HG03378 (cell line): ENCODE data around the gene ADNP2.

Source experiments
- ATAC-seq: cut with Tn5 transposase; IDR thresholded peaks from one replicate; pipeline ENCODE4 v1.9.1; 2021; ENCODE audit warnings: mild to moderate bottlenecking, moderate library complexity; ENCODE audit not compliant: unreplicated experiment

The ADNP2 gene

DNA sequence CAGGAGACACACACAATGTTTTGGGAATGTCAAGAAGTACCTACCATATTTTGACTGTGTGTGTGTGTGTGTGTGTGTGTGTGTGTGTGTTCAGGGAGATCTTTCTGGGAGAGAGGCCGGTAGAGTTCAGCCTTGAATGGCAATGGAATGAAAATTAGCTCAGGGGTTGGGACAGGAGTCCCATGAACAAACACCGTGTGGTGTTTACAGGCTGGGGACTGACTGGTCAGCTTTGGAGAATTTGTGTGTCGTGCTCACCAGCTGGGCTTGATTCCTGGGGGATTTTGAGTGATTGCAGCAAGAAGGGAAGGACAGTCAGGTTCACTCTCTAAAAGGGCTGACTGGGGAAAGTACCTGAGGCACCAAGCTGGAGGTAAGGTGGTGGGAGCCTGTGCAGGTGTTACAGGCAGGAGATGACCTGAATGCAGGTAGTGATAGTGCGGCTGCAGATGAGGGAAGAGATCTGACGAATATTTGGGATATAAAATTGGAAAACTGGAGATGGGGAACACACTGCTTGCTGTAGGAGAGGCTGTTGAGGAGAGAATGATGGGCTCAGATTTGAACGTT is 2.5 kb upstream of the ADNP2 start:
- ATAC-seq = no peak

DNA sequence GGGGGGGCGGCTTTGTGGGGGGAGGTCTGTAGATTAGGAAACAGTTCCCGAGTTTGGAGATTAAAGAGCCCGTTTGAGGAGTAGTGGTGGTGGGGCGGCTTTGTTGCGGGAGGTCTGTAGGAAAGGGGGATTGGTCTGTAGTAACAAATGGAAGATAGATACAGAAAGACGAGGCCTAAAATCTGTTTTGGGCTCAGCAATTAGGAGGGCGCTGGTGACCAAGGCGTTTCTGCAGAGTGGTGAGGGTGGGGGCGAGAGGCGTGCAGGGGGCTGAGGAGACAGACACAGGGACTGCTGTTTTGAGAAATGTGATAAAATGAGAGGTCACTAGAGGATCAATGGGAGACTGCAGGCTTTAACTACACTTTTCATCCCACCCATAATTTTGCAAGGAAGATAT is 1.6 kb upstream of the ADNP2 start:
- ATAC-seq = no peak

DNA sequence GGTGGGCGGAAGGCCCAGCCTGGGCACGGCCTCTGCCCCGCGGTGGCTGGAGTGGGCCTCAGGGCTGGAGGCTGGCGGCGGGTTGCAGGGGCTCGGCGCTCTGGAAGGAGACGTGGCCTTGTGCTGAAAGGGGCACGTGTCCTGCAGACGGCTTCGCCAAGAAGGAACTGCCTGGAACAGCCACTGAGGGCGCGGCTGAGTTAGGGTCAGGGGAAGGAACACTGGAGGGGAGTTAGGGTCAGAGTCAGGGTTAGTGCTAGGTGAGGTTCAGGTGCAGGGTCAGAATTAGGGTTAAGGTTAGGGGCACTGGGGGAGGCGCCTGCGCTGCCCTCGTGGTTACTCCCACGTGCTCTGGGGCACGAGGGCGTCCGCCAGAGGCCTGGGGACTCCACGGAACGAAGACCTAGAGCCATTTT is 933 bp upstream of the ADNP2 start:
- ATAC-seq = no peak

DNA sequence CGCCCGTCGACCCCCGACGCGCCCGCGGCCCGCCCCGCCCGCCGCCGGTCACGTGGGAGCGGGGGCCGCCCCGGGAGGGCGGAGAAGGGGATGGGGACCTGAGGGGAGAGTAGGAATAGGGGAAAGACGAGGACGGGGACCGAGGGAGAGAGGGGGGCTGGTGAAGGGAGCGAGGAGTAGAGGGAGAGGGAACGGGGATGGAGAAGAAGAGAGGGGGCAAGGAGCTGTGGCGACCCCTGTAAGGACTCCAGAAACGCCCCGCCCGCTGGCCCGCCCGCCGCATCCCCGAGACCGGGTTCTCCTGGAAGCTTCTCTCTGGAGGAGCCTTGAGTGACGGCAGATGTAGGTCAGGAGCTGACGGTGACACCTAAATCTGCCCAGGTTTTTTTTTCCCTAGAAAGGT is 615 bp downstream of the ADNP2 start:
- no peak for ATAC-seq

DNA sequence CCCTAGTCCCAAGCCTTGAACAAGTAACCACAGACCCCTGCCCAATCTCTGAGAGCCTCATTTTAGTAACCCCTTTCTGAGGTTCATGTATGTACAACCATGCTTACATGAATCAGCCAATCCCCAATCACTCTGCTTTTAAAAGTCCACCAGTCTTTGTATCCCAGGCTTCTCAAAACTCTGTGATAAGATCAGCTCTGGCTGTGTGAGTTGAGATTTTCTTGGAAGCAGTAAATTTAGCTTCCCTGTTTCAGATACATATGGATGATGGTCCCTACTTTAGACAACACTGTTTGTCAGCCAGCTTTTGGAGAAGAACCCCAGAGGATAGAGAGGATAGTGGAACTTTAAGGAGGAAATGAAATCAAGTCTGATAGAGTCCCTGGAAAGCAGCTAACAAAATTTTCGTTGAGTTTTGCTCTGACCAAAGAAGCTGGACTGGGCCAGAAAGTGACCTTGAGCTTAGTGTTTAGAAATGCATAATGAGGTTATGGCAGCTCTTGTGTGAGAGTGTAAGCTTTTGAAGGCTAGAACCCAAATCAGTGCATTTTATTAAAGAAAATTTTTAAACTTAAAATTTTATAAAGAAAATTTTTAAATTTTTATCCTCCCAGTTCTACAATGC is 3.7 kb downstream of the ADNP2 start:
- no peak for ATAC-seq

DNA sequence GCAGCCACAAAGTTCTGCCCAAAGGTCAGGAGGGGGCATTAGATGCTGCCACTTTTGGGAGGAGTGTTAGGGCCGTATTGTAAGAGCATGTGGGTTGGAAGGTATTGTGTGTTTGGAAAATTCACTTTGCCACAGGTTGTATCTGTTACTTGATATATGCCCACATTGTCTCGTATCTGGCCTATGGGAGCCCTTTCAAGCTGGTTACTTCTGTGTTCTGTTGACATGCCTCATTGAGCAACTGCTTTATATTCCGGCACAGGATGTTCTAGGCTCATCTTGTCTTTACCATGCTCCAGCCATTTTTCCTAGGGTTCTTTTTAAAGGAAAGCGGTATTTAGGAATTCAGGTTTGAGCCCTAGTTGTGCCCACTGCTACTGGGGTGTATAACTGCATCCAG is 6.0 kb downstream of the ADNP2 start:
- ATAC-seq = no peak

DNA sequence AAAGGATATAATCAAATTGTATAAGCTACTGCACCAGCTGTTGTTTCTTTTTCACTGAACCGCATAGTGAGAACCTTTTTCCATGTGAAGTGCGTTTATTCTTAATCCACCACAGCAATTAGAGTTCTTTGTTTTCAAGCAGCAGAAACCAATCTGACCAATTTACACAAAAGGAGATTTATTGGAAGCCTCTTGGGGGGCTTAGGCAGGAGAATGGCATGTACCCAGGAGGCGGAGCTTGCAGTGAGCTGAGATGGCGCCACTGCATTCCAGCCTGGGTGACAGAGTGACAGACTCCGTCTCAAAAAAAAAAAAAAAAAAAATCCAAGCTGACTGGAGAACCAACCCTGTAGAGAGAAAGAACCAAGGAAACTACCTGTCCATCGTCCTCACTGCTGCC is 10.0 kb downstream of the ADNP2 start:
- ATAC-seq = no peak

DNA sequence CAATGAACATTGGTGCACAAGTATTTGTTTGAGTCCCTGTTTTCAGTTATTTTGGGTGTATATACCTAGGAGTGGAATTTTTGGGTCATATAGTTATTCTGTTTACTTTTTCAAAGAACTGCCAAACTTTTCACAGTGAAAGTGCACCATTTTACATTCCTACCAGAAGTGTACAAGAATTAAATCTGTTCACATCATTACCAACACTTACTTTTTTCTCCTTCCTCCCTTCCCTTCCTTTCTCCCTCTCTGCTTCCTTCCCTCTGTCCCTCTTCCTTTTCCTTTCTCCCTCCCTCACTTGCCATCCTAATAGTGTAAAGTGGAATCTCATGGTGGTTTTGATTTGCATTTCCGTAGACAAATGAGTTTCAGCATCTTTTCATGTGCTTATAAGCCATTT is 11.9 kb downstream of the ADNP2 start:
- no peak for ATAC-seq

DNA sequence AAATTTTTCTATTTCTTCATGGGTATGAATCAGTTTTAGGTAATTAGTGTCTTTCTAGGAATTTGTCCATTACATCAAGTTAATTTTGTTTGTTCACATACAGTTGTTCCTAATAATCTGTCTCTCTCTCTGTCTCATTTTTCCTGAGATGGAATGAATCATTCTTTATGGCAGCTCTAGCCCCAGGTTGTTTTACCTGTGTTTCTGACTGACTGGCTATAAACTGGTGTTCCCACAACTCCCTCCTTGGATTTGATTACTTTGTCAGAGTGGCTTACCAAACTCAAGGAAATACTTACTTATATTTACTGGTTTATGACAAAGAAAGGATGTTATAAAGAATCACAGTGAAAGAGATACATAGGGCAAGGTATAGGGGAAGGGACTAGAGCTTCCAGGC is 15.1 kb downstream of the ADNP2 start:
- no peak for ATAC-seq

DNA sequence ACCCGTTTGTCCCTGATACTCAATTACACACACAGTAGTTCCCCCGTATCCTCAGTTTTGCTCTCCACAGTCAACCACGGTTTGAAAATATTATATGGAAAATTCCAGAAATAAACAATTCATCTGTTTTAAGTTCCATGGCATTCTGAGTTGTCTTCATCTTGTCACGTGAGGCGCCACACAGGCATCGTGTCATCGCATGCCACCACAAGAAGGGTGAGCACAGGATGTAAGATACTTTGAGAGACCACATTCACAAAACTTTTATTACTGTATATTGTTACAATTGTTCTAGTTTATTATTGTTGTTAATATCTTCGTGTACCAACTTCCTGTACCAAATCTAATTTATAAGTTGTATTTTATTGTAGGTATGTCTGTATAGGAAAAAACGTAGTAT is 17.7 kb downstream of the ADNP2 start:
- ATAC-seq = no peak

DNA sequence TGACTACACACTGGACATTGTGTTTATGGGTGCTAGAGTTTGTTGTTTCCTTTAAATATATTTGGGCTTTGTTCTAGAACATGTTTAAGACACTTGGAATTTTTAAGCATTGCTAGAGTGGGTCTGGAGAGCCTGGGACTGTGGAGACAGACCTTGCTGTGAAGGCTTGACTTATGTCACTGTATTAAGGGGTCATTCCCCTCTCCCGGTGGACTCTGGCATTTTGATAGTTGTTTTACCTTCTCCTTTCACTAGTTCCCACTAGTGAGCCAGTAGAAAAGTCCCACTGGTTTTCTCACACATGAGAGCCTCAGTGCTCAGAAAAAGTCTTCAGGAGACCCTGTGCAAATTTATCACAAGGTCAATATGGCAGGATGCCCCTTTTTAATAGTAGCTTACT is 18.6 kb downstream of the ADNP2 start:
- ATAC-seq = no peak

DNA sequence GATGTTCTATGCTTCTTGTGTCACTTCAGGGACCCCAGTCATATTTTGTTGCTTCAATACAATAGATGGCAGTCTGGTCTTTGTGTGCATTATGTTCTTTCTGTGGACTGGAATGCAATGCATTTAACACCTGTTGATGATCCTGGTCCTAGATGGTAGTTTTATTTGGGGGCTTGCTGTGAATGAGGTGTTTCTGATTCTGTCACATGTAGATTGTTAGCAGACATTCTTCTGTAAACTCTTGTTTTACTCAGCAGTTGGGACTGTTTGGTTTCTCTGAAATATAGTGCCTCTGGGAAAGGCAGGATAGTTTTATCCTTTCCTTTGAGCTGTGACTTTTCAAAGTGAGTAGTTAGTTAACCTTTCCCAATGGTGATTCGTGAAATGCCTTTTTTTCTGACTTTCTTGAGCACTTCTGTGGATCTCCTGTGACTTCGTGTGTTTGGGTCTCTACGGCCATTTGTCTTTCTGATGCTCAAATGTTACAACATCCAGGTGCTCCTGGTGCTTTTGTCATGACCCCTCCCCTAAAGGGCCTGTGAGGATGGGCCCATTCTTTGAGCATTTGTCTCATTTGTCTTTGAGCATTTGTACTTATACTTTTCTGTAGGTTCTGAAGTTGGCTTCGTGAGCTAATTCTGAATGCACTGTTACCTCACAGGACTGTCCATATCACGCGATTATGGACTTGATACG is 20.8 kb downstream of the ADNP2 start:
- ATAC-seq = no peak

DNA sequence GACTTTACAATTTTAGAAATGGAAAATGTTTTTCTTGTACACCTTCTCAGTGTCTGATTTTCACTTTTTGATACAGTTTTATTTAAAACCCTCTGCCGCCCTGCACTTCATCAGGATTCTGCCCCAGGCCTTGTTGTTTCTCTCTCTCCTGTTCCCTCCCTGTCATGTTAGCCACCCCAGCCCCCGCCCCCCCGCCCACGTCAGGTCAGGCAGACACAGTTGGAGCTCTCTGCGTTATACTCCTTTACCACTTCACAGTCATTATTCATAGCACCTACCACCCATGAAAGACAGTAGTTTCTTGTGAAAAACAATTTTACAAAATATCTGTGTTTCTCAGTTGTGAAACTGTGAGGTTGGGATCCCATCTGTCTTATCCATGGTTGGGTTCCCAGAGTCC is 21.5 kb downstream of the ADNP2 start:
- no peak for ATAC-seq

DNA sequence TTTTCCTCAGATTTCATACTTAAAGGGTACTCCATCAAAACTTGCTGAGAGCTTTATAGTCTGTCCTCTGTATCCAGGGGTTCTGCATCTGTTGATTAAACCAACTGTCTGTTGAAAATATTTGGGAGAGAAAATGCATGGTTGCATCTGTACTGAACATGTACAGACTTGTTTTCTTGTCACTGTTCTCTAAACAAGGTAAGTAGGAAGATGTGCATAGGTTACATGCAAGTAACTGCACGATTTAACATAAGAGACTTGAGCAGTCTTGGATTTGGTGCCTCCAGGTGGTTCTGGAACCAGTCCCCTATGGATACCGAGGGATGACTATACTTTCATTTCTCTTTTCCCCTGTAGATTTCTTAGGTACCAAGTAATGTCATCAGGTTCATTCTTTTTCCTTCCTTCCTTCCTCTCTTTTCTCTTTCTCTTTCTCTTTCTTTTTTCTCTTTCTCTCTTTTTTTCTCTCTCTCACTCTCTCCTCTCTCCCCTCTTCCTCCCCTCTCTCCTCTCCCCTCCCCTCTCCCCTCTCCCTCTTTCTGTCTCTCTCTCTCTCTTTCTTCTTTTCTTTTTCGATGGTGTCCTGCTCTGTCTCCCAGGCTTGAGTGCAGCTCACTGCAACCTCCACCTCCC is 23.2 kb downstream of the ADNP2 start:
- no peak for ATAC-seq

DNA sequence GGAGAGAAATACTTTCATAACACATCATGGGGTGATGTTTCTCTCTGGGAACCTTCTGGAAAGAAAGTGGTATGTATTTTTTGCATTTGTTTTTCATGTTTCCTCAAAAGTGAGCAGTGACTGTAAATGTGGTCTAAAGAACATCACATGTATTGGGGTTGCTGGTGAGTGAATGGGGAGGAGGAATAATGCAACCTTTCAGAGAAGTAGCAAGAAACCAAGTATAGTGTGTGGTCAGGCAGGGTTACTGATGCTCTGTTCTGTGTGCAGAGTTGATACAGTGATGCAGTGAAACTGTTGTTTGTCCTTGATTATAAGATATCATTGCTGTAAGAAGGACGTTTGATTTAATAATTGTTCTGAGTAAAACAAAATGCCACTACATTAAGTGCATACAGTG is 24.1 kb downstream of the ADNP2 start:
- ATAC-seq = no peak

DNA sequence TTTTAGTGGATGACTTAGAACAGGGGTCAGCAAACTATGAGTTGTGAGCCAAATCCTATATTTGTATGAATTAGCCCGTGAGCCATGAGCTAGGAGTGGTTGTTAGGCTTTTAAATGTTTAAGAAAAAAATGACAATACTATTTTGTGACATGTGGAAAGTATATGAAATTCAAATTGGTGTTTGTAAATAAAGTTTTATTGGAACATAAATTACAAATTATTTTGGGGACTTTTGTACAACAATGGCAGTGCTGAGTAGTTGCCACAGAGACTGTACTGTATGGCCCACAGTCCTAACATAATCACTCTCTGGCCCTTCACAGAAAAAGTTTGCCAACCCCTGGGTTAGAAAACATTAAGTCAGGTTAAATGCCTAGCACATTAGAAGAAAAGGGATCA is 26.1 kb downstream of the ADNP2 start:
- ATAC-seq = no peak

DNA sequence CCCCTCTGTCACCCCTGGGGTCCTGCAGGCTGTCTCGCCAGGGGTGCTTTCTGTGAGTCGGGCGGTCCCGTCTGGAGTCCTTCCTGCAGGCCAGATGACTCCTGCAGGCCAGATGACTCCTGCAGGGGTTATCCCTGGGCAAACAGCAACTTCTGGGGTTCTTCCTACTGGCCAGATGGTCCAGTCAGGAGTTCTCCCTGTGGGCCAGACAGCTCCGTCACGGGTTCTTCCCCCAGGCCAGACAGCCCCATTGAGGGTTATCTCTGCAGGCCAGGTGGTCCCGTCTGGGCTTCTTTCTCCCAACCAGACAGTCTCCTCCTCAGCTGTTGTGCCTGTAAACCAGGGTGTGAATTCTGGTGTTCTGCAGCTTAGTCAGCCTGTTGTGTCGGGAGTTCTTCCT is 27.6 kb downstream of the ADNP2 start:
- ATAC-seq = no peak

DNA sequence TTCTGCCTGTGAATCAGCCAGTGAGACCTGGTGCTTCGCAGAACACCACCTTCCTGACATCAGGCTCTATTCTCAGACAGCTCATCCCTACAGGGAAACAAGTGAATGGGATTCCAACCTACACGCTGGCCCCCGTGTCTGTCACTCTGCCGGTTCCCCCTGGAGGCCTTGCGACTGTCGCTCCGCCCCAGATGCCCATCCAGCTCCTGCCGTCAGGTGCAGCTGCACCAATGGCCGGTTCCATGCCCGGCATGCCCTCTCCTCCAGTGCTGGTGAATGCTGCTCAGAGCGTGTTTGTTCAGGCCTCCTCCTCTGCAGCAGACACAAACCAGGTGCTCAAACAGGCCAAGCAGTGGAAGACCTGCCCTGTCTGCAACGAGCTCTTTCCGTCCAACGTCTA is 28.1 kb downstream of the ADNP2 start:
- ATAC-seq = no peak

DNA sequence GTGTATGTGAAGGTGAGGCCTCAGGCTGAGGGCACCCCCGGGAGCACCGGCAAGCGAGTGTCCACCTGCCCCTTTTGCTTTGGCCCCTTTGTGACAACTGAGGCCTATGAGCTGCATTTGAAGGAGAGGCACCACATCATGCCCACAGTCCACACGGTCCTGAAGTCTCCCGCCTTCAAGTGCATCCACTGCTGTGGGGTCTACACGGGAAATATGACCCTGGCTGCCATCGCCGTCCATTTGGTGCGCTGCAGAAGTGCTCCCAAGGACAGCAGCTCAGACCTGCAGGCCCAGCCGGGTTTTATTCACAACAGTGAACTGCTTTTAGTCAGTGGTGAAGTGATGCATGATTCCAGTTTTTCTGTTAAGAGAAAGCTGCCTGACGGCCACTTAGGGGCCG is 28.9 kb downstream of the ADNP2 start:
- ATAC-seq = no peak

DNA sequence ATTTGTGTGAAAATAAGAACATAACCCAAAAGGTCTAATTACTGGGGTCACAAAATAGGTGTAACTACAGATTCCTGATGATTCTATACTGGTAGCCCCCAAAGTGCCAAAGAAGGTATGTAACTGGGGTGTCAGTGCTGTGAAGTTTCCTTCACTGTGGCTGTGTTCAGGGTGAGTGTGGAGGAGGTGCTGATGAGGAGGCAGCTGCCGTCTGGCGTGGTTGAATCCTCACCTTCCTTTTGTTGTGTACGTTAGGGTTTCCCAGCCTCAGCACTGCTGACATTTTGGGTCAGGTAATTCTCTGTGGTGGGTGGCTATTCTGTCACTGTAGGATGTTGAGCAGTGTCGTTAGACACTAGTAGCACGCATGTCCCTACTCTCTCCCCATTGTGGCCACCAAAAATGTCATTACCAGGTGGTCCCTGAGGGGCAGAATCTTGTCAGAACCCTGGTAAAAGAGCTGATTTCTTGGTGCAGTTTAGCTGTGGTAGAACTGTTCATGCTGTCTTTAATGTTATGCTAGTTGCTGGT is 31.5 kb downstream of the ADNP2 start:
- ATAC-seq = no peak

DNA sequence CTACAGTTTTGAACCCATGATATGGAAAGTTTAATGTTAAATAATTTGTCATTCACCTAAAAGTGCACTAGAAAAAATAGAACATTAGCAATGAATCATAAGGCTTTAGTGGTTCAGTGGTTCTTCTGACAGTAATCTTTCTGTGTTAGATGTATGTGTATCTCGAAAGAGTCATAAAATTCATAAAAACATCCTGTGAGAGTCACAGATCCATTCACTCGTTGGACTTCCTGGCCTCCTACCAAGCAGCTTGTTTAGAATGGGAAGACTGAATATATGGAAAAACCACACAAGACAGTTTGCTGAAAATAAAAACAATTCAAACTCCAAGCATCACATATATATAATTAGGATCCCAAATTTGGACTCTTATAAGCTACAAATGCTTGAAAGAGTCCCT is 34.8 kb downstream of the ADNP2 start:
- ATAC-seq = no peak

DNA sequence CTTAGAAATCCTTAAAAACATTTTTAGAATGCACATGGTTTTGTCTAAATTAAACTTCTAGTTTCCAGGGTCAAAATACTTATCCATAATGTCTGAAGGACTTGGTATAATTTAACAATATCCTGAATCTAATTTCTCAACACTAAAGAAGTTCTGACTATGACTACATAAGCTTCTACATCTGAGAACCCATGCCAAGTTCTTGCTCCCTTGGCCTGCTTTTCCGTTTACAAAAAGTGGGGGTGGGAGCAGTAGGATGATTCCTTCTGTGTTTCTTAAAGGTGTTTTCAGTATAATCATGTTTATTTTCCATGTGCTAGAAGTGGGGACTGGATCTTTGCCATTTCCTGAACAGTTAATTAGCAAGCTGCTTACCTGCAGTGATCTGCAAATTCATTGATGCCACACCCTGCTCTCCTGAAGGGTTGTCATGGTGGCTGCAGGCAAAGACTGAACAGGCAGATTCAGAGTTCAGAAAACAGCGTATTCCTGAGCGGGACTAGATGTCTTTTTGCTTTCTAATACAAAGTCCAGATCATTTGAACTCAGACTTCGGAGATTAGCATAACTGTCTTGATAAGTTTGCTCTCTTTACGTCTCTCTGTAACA is 36.2 kb downstream of the ADNP2 start:
- ATAC-seq = no peak
